Activated CD8-positive, alpha-beta T cell treated with anti-CD3 and anti-CD28 coated beads for 36 hours (primary cell): ENCODE data around the gene MAGEF1. TPM values are rescaled to one million over a fixed set of nuclear protein-coding genes. Genes with fewer than 3 reads are reported as not detected.

Source experiments
- ATAC-seq: fragments of 200-7000 bp; cut with Tn5 transposase; one replicate; pipeline ENCODE4 v1.10.0; 2021; ENCODE audit warnings: mild to moderate bottlenecking, moderate library complexity
- CTCF ChIA-PET: fragments of 350-600 bp; sonication (Branson Sonifier 250); formaldehyde crosslinking; loops from one replicate; lab custom pipeline; 2021; ENCODE audit warnings: antibody characterized with exemption; lab: Charles Lee
- POLR2A ChIA-PET: fragments of 350-600 bp; sonication (Branson Sonifier 250); formaldehyde crosslinking; loops from one replicate; lab custom pipeline; 2021; ENCODE audit warnings: antibody characterized with exemption; lab: Charles Lee
- DNase-seq: peaks from one replicate; pipeline ENCODE4 v3.0.0-alpha.2; 2020
- H3K27ac Mint-ChIP-seq: one replicate; pipeline ENCODE4 v1.8.0; 2021; ENCODE audit warnings: mild to moderate bottlenecking, mixed read lengths
- H3K27me3 Mint-ChIP-seq: one replicate; pipeline ENCODE4 v1.8.0; 2021; ENCODE audit warnings: mixed read lengths
- H3K36me3 Mint-ChIP-seq: one replicate; pipeline ENCODE4 v1.8.0; 2021; ENCODE audit warnings: low read depth, mixed read lengths
- H3K4me1 Mint-ChIP-seq: one replicate; pipeline ENCODE4 v1.8.0; 2021; ENCODE audit warnings: low read depth, mixed read lengths
- H3K4me3 Mint-ChIP-seq: one replicate; pipeline ENCODE4 v1.8.0; 2021; ENCODE audit warnings: mild to moderate bottlenecking, moderate library complexity, mixed read lengths
- H3K9me3 Mint-ChIP-seq: one replicate; pipeline ENCODE4 v1.8.0; 2021; ENCODE audit warnings: mixed read lengths
- CTCF ChIP-seq: fragments of 200-600 bp; IDR thresholded peaks from one replicate; pipeline ENCODE4 v1.8.0; 2022; ENCODE audit warnings: antibody characterized with exemption, mild to moderate bottlenecking
- intact Hi-C: fragments of 100-400 bp; cut with micrococcal nuclease; formaldehyde crosslinking; loops from one replicate; pipeline ENCODE4 v1.10.0; 2022
- total RNA-seq, 2 experiments: library from RNA; stranded (reverse); gene quantifications; one replicate each; pipeline ENCODE4 v1.2.3, GENCODE V29; 2021

The MAGEF1 gene
- total RNA-seq, 2 experiments from 2014 or later = 19.2 to 19.3 TPM

GRCh38 chr3:184666442-184666841 is 45.4 kb downstream of the MAGEF1 start:
- intact Hi-C loops = no loop called here
- Mint-ChIP-seq H3K27ac (no peak overlapping the region), H3K9me3 (no peaks in the 10 kb centered on the region), H3K36me3 (no peaks in the 10 kb centered on the region), H3K4me1 (no peaks in the 10 kb centered on the region), H3K27me3 (peaks cover 2% of the 10 kb centered on the region), H3K4me3 (no peak overlapping the region)
- TF ChIP-seq CTCF = no peak
- ChIA-PET POLR2A (no interaction called here), CTCF (interaction anchor here (1.5 kb wide), 1 partner anchor 9 kb away, joined by 3 read pairs; no protein-coding TSS in a partner anchor)
- ATAC-seq (no peak), DNase-seq (no peak)

GRCh38 chr3:184665101-184665500 is 46.8 kb downstream of the MAGEF1 start:
- Mint-ChIP-seq H3K36me3 (no peaks in the 10 kb centered on the region), H3K4me1 (no peaks in the 10 kb centered on the region), H3K27ac (no peak overlapping the region), H3K4me3 (no peak overlapping the region), H3K9me3 (no peaks in the 10 kb centered on the region), H3K27me3 (peaks cover 2% of the 10 kb centered on the region)
- ATAC-seq (no peak), DNase-seq (no peak)
- ChIA-PET CTCF (no interaction called here), POLR2A (no interaction called here)
- intact Hi-C loops = no loop called here
- TF ChIP-seq CTCF = no peak

- no peak for TF ChIP-seq CTCF
- no peaks in the 10 kb centered on the region for H3K36me3 Mint-ChIP-seq
- no peaks in the 10 kb centered on the region for H3K9me3 Mint-ChIP-seq
- no peak overlapping the region for H3K4me3 Mint-ChIP-seq
- no peak overlapping the region for H3K27ac Mint-ChIP-seq
- H3K27me3 Mint-ChIP-seq = peaks cover 2% of the 10 kb centered on the region
- no peak for ATAC-seq
- ChIA-PET CTCF (no interaction called here), POLR2A (no interaction called here)
- H3K4me1 Mint-ChIP-seq = no peaks in the 10 kb centered on the region
- DNase-seq = no peak
- intact Hi-C loops = no loop called here
Measured at GRCh38 chr3:184663756-184664155, 48.1 kb downstream of the MAGEF1 start.

GRCh38 chr3:184663356-184663755 is 48.5 kb downstream of the MAGEF1 start:
- POLR2A ChIA-PET = no interaction called here
- H3K36me3 Mint-ChIP-seq = no peaks in the 10 kb centered on the region
- DNase-seq = no peak
- TF ChIP-seq CTCF = no peak
- H3K27me3 Mint-ChIP-seq = peaks cover 2% of the 10 kb centered on the region
- H3K27ac Mint-ChIP-seq = no peak overlapping the region
- H3K4me3 Mint-ChIP-seq = no peak overlapping the region
- no peaks in the 10 kb centered on the region for H3K9me3 Mint-ChIP-seq
- CTCF ChIA-PET = no interaction called here
- H3K4me1 Mint-ChIP-seq = no peaks in the 10 kb centered on the region
- intact Hi-C loops = no loop called here
- ATAC-seq = no peak

- Mint-ChIP-seq H3K36me3 (no peaks in the 10 kb centered on the region), H3K9me3 (no peaks in the 10 kb centered on the region), H3K27ac (no peak overlapping the region), H3K27me3 (peaks cover 2% of the 10 kb centered on the region), H3K4me1 (peaks cover 4% of the 10 kb centered on the region), H3K4me3 (no peak overlapping the region)
- CTCF ChIA-PET = no interaction called here
- intact Hi-C loops = no loop called here
- ATAC-seq = no peak
- no peak for DNase-seq
- TF ChIP-seq CTCF = no peak
- POLR2A ChIA-PET = no interaction called here
Measured at GRCh38 chr3:184662187-184662586, 49.7 kb downstream of the MAGEF1 start.
